NCI-H748 treated with DMSO at 0.1 percent for 48 hours (cell line): ENCODE measurements around the gene ANO1.
A peak's percentile ranks its signal among the peaks of the same experiment; 100 is the strongest.

Source experiments
- DNase-seq: peaks from one replicate; lab custom pipeline; 2025; lab: John Stamatoyannopoulos, UW

ANO1 gene

GRCh38 chr11:70139785-70140410 is 61.8 kb downstream of the ANO1 start:
- no peak for DNase-seq

GRCh38 chr11:70140711-70141485 is 62.8 kb downstream of the ANO1 start:
- DNase-seq: no peak

GRCh38 chr11:70141486-70142220 is 63.5 kb downstream of the ANO1 start:
- peak; percentile 48 for DNase-seq

GRCh38 chr11:70142221-70142875 is 64.2 kb downstream of the ANO1 start:
- no peak for DNase-seq

- DNase-seq: no peak
These were observed 66.1 kb downstream of the ANO1 start for GRCh38 chr11:70144262-70144661.

- no peak for DNase-seq
These were observed 67.0 kb downstream of the ANO1 start for GRCh38 chr11:70145071-70145470.

GRCh38 chr11:70145841-70146240 is 67.7 kb downstream of the ANO1 start:
- no peak for DNase-seq

- DNase-seq: no peak
These were observed 68.2 kb downstream of the ANO1 start for GRCh38 chr11:70146299-70146698.

GRCh38 chr11:70146895-70147520 is 68.9 kb downstream of the ANO1 start:
- DNase-seq: no peak

- DNase-seq: no peak
These were observed 69.6 kb downstream of the ANO1 start for GRCh38 chr11:70147668-70148067.

- no peak for DNase-seq
These were observed 73.6 kb downstream of the ANO1 start for GRCh38 chr11:70151671-70152070.

- no peak for DNase-seq
These were observed 75.1 kb downstream of the ANO1 start for GRCh38 chr11:70153133-70153727.

- no peak for DNase-seq
These were observed 77.3 kb downstream of the ANO1 start for GRCh38 chr11:70155386-70155785.

GRCh38 chr11:70156291-70157037 is 78.3 kb downstream of the ANO1 start:
- no peak for DNase-seq

- no peak for DNase-seq
These were observed 80.1 kb downstream of the ANO1 start for GRCh38 chr11:70158201-70158600.

GRCh38 chr11:70158757-70159389 is 80.8 kb downstream of the ANO1 start:
- DNase-seq: no peak

- DNase-seq: no peak
These were observed 81.8 kb downstream of the ANO1 start for GRCh38 chr11:70159627-70160570.

- DNase-seq: no peak
These were observed 83.0 kb downstream of the ANO1 start for GRCh38 chr11:70161043-70161625.

GRCh38 chr11:70164705-70165104 is 86.6 kb downstream of the ANO1 start:
- no peak for DNase-seq
